ENCODE data around the gene TMED1.

- TF ChIP-seq, protein P1, sequence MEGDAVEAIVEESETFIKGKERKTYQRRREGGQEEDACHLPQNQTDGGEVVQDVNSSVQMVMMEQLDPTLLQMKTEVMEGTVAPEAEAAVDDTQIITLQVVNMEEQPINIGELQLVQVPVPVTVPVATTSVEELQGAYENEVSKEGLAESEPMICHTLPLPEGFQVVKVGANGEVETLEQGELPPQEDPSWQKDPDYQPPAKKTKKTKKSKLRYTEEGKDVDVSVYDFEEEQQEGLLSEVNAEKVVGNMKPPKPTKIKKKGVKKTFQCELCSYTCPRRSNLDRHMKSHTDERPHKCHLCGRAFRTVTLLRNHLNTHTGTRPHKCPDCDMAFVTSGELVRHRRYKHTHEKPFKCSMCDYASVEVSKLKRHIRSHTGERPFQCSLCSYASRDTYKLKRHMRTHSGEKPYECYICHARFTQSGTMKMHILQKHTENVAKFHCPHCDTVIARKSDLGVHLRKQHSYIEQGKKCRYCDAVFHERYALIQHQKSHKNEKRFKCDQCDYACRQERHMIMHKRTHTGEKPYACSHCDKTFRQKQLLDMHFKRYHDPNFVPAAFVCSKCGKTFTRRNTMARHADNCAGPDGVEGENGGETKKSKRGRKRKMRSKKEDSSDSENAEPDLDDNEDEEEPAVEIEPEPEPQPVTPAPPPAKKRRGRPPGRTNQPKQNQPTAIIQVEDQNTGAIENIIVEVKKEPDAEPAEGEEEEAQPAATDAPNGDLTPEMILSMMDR (conservative IDR thresholded peaks at IDR 0.05; ENCODE audit: low read depth in 2 of 2): no peak
- TF ChIP-seq POLR2AphosphoS5 (IDR thresholded peaks at IDR 0.05; ENCODE audit: low read depth) (no peak), EZH2phosphoT487 (IDR thresholded peaks at IDR 0.05; ENCODE audit: unreplicated experiment) (no peak), CREB1 (CRISPR knock-in tag; IDR thresholded peaks at IDR 0.05; ENCODE audit: low read depth) (no peak), EZH2 (IDR thresholded peaks at IDR 0.05; ENCODE audit: low read depth, unreplicated experiment) (no peak), ZNF462 (CRISPR knock-in tag; IDR thresholded peaks at IDR 0.05) (no peak), ZNF114 (CRISPR knock-in tag; IDR thresholded peaks at IDR 0.05) (no peak)
- TF ChIP-seq, protein P2, sequence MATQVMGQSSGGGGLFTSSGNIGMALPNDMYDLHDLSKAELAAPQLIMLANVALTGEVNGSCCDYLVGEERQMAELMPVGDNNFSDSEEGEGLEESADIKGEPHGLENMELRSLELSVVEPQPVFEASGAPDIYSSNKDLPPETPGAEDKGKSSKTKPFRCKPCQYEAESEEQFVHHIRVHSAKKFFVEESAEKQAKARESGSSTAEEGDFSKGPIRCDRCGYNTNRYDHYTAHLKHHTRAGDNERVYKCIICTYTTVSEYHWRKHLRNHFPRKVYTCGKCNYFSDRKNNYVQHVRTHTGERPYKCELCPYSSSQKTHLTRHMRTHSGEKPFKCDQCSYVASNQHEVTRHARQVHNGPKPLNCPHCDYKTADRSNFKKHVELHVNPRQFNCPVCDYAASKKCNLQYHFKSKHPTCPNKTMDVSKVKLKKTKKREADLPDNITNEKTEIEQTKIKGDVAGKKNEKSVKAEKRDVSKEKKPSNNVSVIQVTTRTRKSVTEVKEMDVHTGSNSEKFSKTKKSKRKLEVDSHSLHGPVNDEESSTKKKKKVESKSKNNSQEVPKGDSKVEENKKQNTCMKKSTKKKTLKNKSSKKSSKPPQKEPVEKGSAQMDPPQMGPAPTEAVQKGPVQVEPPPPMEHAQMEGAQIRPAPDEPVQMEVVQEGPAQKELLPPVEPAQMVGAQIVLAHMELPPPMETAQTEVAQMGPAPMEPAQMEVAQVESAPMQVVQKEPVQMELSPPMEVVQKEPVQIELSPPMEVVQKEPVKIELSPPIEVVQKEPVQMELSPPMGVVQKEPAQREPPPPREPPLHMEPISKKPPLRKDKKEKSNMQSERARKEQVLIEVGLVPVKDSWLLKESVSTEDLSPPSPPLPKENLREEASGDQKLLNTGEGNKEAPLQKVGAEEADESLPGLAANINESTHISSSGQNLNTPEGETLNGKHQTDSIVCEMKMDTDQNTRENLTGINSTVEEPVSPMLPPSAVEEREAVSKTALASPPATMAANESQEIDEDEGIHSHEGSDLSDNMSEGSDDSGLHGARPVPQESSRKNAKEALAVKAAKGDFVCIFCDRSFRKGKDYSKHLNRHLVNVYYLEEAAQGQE (IDR thresholded peaks at IDR 0.05; ENCODE audit: unreplicated experiment): no peak
- TF ChIP-seq, protein P3, sequence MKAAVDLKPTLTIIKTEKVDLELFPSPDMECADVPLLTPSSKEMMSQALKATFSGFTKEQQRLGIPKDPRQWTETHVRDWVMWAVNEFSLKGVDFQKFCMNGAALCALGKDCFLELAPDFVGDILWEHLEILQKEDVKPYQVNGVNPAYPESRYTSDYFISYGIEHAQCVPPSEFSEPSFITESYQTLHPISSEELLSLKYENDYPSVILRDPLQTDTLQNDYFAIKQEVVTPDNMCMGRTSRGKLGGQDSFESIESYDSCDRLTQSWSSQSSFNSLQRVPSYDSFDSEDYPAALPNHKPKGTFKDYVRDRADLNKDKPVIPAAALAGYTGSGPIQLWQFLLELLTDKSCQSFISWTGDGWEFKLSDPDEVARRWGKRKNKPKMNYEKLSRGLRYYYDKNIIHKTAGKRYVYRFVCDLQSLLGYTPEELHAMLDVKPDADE (IDR thresholded peaks at IDR 0.05): no peak
These were observed 42.2 kb upstream of the TMED1 start for GRCh38 chr19:10878253-10878652.
